Bronchial epithelial cell (primary cell): ENCODE results near the gene GSS. TPM values are rescaled to one million over a fixed set of nuclear protein-coding genes. Genes with fewer than 3 reads are reported as not detected.
"Not testable (repeated sequence)": the region's sequence is repeated elsewhere in the genome, so short reads cannot be mapped to it uniquely, and the experiment has no call there.

Source experiments
- DNase-seq: peaks from one replicate; pipeline ENCODE4 v3.0.0-alpha.2; 2010; ENCODE audit warnings: low read depth
- FAIRE-seq: peaks from 2 replicates; lab custom pipeline; 2011; peaks lifted over from hg19 to GRCh38; lab: Jason Lieb, UNC
- H3K27me3 ChIP-seq: 2 replicates; pipeline ENCODE4 v1.5.1; 2011; ENCODE audit warnings: low read length; ENCODE audit not compliant: control insufficient read depth, insufficient read depth
- H3K36me3 ChIP-seq: 2 replicates; pipeline ENCODE4 v1.5.1; 2011; ENCODE audit warnings: low read length; ENCODE audit not compliant: control insufficient read depth, insufficient read depth
- H3K4me3 ChIP-seq: 2 replicates; pipeline ENCODE4 v1.5.1; 2011; ENCODE audit warnings: mild to moderate bottlenecking, low read depth, low read length, control low read depth
- CTCF ChIP-seq: IDR thresholded peaks from 2 replicates; pipeline ENCODE4 v1.5.1; 2011; ENCODE audit warnings: mild to moderate bottlenecking, moderate library complexity, low read length, control low read depth, inconsistent platforms; ENCODE audit not compliant: insufficient read depth, severe bottlenecking
- total RNA-seq: library from RNA; depleted of rRNA; stranded (reverse); fragments of >200 nt; gene quantifications from 2 replicates; pipeline ENCODE4 v1.2.1, GENCODE V29; 2014

The GSS gene
- total RNA-seq, 1 donor from 2014 or later: 105 TPM

- no peak for TF ChIP-seq CTCF
- Histone ChIP-seq H3K27me3 (no peaks in the 10 kb centered on the region), H3K36me3 (peaks cover 4% of the 10 kb centered on the region), H3K4me3 (no peak overlapping the region)
- FAIRE-seq (no peak), DNase-seq (no peak)
These were observed 38.7 kb downstream of the GSS start for GRCh38 chr20:34916774-34917354.

- no peak for FAIRE-seq
- Histone ChIP-seq H3K36me3 (peaks cover 3% of the 10 kb centered on the region), H3K27me3 (no peaks in the 10 kb centered on the region), H3K4me3 (no peak overlapping the region)
- no peak for TF ChIP-seq CTCF
- DNase-seq: no peak
These were observed 39.7 kb downstream of the GSS start for GRCh38 chr20:34915749-34916455.

- H3K27me3 ChIP-seq: no peaks in the 10 kb centered on the region
- no peak overlapping the region for H3K4me3 ChIP-seq
- no peak for TF ChIP-seq CTCF
- H3K36me3 ChIP-seq: peaks cover 1% of the 10 kb centered on the region
- DNase-seq (no peak), FAIRE-seq (no peak)
These were observed 40.5 kb downstream of the GSS start for GRCh38 chr20:34915131-34915530.

GRCh38 chr20:34907616-34908469 lies 47.8 kb downstream of the GSS start:
- no peak for TF ChIP-seq CTCF
- H3K27me3 ChIP-seq: no peaks in the 10 kb centered on the region
- FAIRE-seq (peak; percentile 18), DNase-seq (peak; percentile 97)
- no peaks in the 10 kb centered on the region for H3K36me3 ChIP-seq
- no peak overlapping the region for H3K4me3 ChIP-seq

DNA sequence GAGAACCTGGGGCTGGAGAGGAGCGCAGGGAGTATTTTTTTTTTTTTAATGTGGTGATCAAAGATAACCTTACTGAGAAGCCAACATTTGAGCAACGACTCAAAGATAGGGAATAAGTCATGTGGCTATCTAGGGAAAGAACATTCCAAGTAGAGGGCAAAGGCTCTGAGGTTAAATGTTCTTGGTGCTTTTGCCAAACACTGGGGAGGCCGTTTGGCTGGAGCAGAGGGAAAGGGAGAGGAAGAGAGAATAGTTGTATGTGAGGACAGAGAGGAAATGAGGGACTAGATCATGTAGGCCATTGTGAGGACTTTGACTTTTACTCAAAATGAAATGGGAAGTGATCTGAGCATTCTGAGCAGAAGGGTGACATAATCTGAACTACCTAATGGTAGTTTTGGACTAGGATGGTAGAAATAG lies 51.4 kb downstream of the GSS start:
- FAIRE-seq (no peak), DNase-seq (no peak)
- no peak for TF ChIP-seq CTCF
- H3K27me3 ChIP-seq: no peaks in the 10 kb centered on the region
- peaks cover 3% of the 10 kb centered on the region for H3K36me3 ChIP-seq
- no peak overlapping the region for H3K4me3 ChIP-seq

DNA sequence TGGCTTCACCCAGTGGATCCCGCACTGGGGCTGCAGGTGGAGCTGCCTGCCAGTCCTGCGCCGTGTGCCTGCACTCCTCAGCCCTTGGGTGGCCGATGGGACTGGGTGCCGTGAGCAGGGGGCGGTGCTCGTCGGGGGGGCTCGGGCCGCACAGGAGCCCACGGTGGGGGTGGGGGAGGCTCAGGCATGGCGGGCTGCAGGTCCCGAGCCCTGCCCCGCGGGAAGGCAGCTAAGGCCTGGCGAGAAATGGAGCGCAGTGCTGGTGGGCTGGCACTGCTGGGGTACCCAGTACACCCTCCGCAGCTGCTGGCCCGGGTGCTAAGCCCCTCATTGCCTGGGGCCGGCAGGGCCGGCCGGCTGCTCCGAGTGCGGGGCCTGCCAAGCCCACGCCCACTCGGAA lies 56.9 kb downstream of the GSS start:
- H3K27me3 ChIP-seq, FAIRE-seq, DNase-seq, H3K4me3 ChIP-seq, H3K36me3 ChIP-seq: not testable (repeated sequence)

DNA sequence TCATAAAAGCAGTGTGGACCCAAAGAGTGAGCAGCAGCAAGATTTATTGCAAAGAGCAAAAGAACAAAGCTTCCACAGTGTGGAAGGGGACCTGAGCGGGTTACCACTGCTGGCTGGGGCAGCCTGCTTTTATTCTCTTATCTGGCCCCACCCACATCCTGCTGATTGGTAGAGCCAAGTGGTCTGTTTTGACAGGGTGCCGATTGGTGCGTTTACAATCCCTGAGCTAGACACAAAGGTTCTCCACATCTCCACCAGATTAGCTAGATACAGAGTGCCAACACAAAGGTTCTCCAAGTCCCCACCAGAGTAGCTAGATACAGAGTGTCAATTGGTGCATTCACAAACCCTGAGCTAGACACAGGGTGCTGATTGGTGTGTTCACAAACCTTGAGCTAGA lies 57.5 kb downstream of the GSS start:
- not testable (repeated sequence) for DNase-seq, H3K4me3 ChIP-seq, H3K36me3 ChIP-seq, H3K27me3 ChIP-seq, FAIRE-seq
